DND-41 (cell line): ENCODE measurements around the gene ADAMTSL2.

Experiments used
- ATAC-seq: fragments of 200-7000 bp; cut with Tn5 transposase; 3 replicates; pipeline ENCODE4 v1.9.1; 2021; ENCODE audit warnings: low read depth; ENCODE audit not compliant: insufficient read depth
- DNase-seq: peaks from one replicate; pipeline ENCODE4 v3.0.0-alpha.2; 2020
- H2AFZ ChIP-seq: 2 replicates; pipeline ENCODE4 v1.6.0; 2012; ENCODE audit warnings: low read depth, low read length
- H3K27ac ChIP-seq: 2 replicates; pipeline ENCODE4 v1.5.1; 2012; ENCODE audit warnings: low read length, inconsistent platforms
- H3K27me3 ChIP-seq: fragments of 200-600 bp; sonication (generic); 2 replicates; pipeline ENCODE4 v1.6.0; 2012; ENCODE audit warnings: low read length, mild to moderate bottlenecking, inconsistent platforms; ENCODE audit not compliant: insufficient read depth, poor library complexity
- H3K36me3 ChIP-seq: 2 replicates; pipeline ENCODE4 v1.5.1; 2012; ENCODE audit warnings: low read length, inconsistent platforms; ENCODE audit not compliant: insufficient read depth
- H3K4me1 ChIP-seq: 2 replicates; pipeline ENCODE4 v1.5.1; 2012; ENCODE audit warnings: mild to moderate bottlenecking, low read length; ENCODE audit not compliant: insufficient read depth
- H3K4me2 ChIP-seq: 2 replicates; pipeline ENCODE4 v1.6.0; 2012; ENCODE audit warnings: mild to moderate bottlenecking, moderate library complexity, low read length, inconsistent platforms; ENCODE audit not compliant: insufficient read depth
- H3K4me3 ChIP-seq, 2 experiments: fragments of 200-600 bp in 1 of 2; shearing (Covaris generic) in 1 of 2; 2 replicates each; pipeline ENCODE4 v1.5.1; 2012 to 2016; ENCODE audit warnings: inconsistent platforms in 2 of 2, low read length in 2 of 2, mild to moderate bottlenecking in 2 of 2, low read depth in 1 of 2, moderate library complexity in 1 of 2
- H3K79me2 ChIP-seq: 2 replicates; pipeline ENCODE4 v1.6.0; 2012; ENCODE audit warnings: low read length, inconsistent platforms; ENCODE audit not compliant: insufficient read depth
- H3K9ac ChIP-seq: 2 replicates; pipeline ENCODE4 v1.6.0; 2012; ENCODE audit warnings: low read depth, mild to moderate bottlenecking, inconsistent platforms, low read length, moderate library complexity
- H3K9me3 ChIP-seq: 2 replicates; pipeline ENCODE4 v1.5.1; 2012; ENCODE audit warnings: low read length, moderate library complexity, mild to moderate bottlenecking, inconsistent platforms; ENCODE audit not compliant: insufficient read depth, severe bottlenecking
- H4K20me1 ChIP-seq: 2 replicates; pipeline ENCODE4 v1.6.0; 2012; ENCODE audit warnings: low read length; ENCODE audit not compliant: insufficient read depth
- CTCF ChIP-seq: IDR thresholded peaks from 2 replicates; pipeline ENCODE4 v1.5.1; 2012; ENCODE audit warnings: borderline replicate concordance, low read length, moderate library complexity, mild to moderate bottlenecking; ENCODE audit not compliant: poor library complexity, severe bottlenecking; ENCODE audit errors: extremely low read depth
- EZH2 ChIP-seq: IDR thresholded peaks from 3 replicates; pipeline ENCODE4 v1.6.1; 2012; ENCODE audit warnings: borderline replicate concordance, low read depth, mild to moderate bottlenecking, moderate library complexity, low read length, inconsistent platforms; ENCODE audit not compliant: severe bottlenecking

Gene ADAMTSL2

GRCh38 chr9:133535306-133535877 is 888 bp downstream of the ADAMTSL2 start:
- Histone ChIP-seq H3K4me2 (no peak overlapping the region), H4K20me1 (peaks cover 9% of the 10 kb centered on the region; the same call in 1 of the 2 replicates), H3K36me3 (no peaks in the 10 kb centered on the region), H3K9me3 (no peaks in the 10 kb centered on the region), H3K79me2 (no peaks in the 10 kb centered on the region), H2AFZ (no peak overlapping the region), H3K4me3 (no peak overlapping the region), H3K9ac (no peak overlapping the region), H3K4me1 (0 out of 2 replicates have a peak, but pooled peaks cover 6% of the 10 kb centered on the region), H3K27ac (no peak overlapping the region), H3K27me3 (peaks cover 25% of the 10 kb centered on the region)
- no peak for TF ChIP-seq EZH2
- no peak for TF ChIP-seq CTCF
- DNase-seq (no peak), ATAC-seq (no peak)

GRCh38 chr9:133536080-133536479 is 1.6 kb downstream of the ADAMTSL2 start:
- H3K27ac ChIP-seq: no peak overlapping the region
- H3K4me1 ChIP-seq: 0 out of 2 replicates have a peak, but pooled peaks cover 6% of the 10 kb centered on the region
- no peak overlapping the region for H3K9ac ChIP-seq
- ATAC-seq: no peak
- H3K9me3 ChIP-seq: no peaks in the 10 kb centered on the region
- no peak overlapping the region for H3K4me3 ChIP-seq
- H3K27me3 ChIP-seq: peaks cover 25% of the 10 kb centered on the region
- no peak for TF ChIP-seq EZH2
- TF ChIP-seq CTCF: no peak
- H3K79me2 ChIP-seq: no peaks in the 10 kb centered on the region
- H2AFZ ChIP-seq: no peak overlapping the region
- H4K20me1 ChIP-seq: peaks cover 9% of the 10 kb centered on the region; the same call in 1 of the 2 replicates
- no peaks in the 10 kb centered on the region for H3K36me3 ChIP-seq
- no peak for DNase-seq
- no peak overlapping the region for H3K4me2 ChIP-seq

DNA sequence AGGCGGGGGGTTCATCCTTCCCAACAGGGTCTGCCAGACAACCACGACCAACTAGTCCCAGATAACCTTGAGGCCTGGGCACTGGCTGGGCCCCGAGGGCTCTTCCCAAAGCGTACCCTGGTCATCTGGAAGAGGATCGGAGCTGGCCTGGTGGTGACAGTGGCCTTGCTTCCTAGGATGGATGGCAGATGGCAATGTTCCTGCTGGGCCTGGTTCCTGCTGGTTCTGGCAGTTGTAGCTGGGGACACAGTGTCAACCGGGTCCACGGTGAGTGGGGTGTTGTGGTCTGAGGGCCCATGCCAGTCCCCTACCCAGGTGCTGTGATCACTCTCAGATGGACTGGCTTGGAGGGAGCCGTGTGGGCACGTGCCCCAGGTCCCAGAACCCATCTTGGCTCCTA is 2.0 kb downstream of the ADAMTSL2 start:
- Histone ChIP-seq H3K36me3 (no peaks in the 10 kb centered on the region), H3K27ac (no peak overlapping the region), H3K4me1 (0 out of 2 replicates have a peak, but pooled peaks cover 6% of the 10 kb centered on the region), H2AFZ (no peak overlapping the region), H3K4me2 (no peak overlapping the region), H3K9ac (no peak overlapping the region), H4K20me1 (peaks cover 9% of the 10 kb centered on the region; the same call in 1 of the 2 replicates), H3K27me3 (peaks cover 25% of the 10 kb centered on the region), H3K4me3 (no peak overlapping the region), H3K9me3 (no peaks in the 10 kb centered on the region), H3K79me2 (no peaks in the 10 kb centered on the region)
- ATAC-seq: no peak
- no peak for TF ChIP-seq EZH2
- no peak for TF ChIP-seq CTCF
- no peak for DNase-seq
